ENCODE results near the gene PLEKHG5. TPM values are rescaled to one million over a fixed set of nuclear protein-coding genes. Genes with fewer than 3 reads are reported as not detected.

PLEKHG5 gene
- total RNA-seq, 4 donors from 2014 or later = 1.2 to 2.3 (median 1.6) TPM

- H3K27ac ChIP-seq = no peak overlapping the region
- peaks cover 4 to 10% (median 9%) of the 10 kb centered on the region in 3 donors for H3K27me3 ChIP-seq
- no peak for ATAC-seq
- H3K36me3 ChIP-seq = no peaks in the 10 kb centered on the region
- TF ChIP-seq, protein P1, sequence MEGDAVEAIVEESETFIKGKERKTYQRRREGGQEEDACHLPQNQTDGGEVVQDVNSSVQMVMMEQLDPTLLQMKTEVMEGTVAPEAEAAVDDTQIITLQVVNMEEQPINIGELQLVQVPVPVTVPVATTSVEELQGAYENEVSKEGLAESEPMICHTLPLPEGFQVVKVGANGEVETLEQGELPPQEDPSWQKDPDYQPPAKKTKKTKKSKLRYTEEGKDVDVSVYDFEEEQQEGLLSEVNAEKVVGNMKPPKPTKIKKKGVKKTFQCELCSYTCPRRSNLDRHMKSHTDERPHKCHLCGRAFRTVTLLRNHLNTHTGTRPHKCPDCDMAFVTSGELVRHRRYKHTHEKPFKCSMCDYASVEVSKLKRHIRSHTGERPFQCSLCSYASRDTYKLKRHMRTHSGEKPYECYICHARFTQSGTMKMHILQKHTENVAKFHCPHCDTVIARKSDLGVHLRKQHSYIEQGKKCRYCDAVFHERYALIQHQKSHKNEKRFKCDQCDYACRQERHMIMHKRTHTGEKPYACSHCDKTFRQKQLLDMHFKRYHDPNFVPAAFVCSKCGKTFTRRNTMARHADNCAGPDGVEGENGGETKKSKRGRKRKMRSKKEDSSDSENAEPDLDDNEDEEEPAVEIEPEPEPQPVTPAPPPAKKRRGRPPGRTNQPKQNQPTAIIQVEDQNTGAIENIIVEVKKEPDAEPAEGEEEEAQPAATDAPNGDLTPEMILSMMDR (IDR thresholded peaks at IDR 0.05 in 4 of 5, conservative IDR thresholded peaks at IDR 0.05 in 1 of 5) = no peak
- no peak for TF ChIP-seq POLR2A (IDR thresholded peaks at IDR 0.05)
- intact Hi-C loops (cut with DNase I; ENCODE audit: low total_unique reads) = no loop called here
- no peaks in the 10 kb centered on the region for H3K4me1 ChIP-seq
- no peaks in the 10 kb centered on the region for H3K9me3 ChIP-seq
- in situ Hi-C loops (cut with MboI; ENCODE audit: low sequenced_read_pairs in 4 of 4) = no loop called here
- DNase-seq = no peak
- no peak overlapping the region for H3K4me3 ChIP-seq
Observed at GRCh38 chr1:6466751-6467150, 24.7 kb downstream of the PLEKHG5 start.

- H3K36me3 ChIP-seq = no peaks in the 10 kb centered on the region
- no peak for DNase-seq
- H3K4me3 ChIP-seq = no peak within 1 kb of the TSS
- H3K9me3 ChIP-seq = no peaks in the 10 kb centered on the region
- intact Hi-C loops (cut with DNase I; ENCODE audit: low total_unique reads) (no loop called here), in situ Hi-C loops (cut with MboI; ENCODE audit: low sequenced_read_pairs in 4 of 4) (no loop called here)
- peaks cover 9 to 10% (median 9%) of the 10 kb centered on the region in 3 donors for H3K27me3 ChIP-seq
- H3K27ac ChIP-seq = no peak within 1 kb of the TSS
- H3K4me1 ChIP-seq = no peaks in the 10 kb centered on the region
- ATAC-seq = no peak
- TF ChIP-seq, protein P1 (IDR thresholded peaks at IDR 0.05 in 4 of 5, conservative IDR thresholded peaks at IDR 0.05 in 1 of 5) = no peak
- no peak for TF ChIP-seq POLR2A (IDR thresholded peaks at IDR 0.05)
Observed at GRCh38 chr1:6466023-6466422, 25.4 kb downstream of the PLEKHG5 start, which contains the start of gene TNFRSF25. TSS of gene TNFRSF25 (minus strand) at chr1:6466173. CDS start at chr1:6466107, 66 bp downstream.

DNA sequence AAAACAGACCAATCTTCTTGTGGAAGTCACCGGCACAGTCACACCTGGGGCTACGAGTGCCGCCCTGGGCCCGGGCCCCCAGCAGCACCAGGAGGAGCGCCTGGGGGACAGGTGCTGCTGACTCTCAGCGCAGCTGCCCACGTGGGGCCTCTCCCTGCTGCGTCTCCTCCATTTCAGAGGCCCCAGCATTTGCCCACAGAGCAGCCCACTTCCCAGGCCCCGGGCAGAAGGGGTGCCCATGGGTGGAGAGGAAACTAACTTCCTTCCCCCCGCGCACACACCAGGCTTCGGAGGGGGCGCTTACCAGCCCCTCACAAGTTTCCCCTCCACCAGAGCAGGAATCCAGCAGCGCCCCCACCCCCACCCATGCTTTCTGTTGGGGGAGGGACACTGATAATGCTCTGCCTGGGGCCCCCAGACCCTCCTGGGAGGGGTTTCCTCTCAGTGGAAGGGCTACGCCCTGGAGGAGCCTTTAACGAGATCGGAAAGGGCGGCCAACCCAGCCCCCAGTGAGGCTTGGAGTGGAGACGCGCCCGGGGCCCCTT is 25.9 kb downstream of the PLEKHG5 start:
- Histone ChIP-seq H3K36me3 (no peaks in the 10 kb centered on the region), H3K27me3 (peaks cover 13 to 14% (median 14%) of the 10 kb centered on the region in 3 donors), H3K4me3 (no peak overlapping the region), H3K4me1 (no peaks in the 10 kb centered on the region), H3K27ac (no peak overlapping the region), H3K9me3 (no peaks in the 10 kb centered on the region)
- ATAC-seq = no peak
- intact Hi-C loops (cut with DNase I; ENCODE audit: low total_unique reads) = no loop called here
- no peak for DNase-seq
- TF ChIP-seq, protein P1 (IDR thresholded peaks at IDR 0.05 in 4 of 5, conservative IDR thresholded peaks at IDR 0.05 in 1 of 5) = no peak
- TF ChIP-seq POLR2A (IDR thresholded peaks at IDR 0.05) = no peak
- in situ Hi-C loops (cut with MboI; ENCODE audit: low sequenced_read_pairs in 4 of 4) = no loop called here

GRCh38 chr1:6464915-6465314 is 26.6 kb downstream of the PLEKHG5 start:
- H3K9me3 ChIP-seq = no peaks in the 10 kb centered on the region
- no peak for DNase-seq
- H3K27me3 ChIP-seq = peaks cover 19 to 21% (median 20%) of the 10 kb centered on the region in 3 donors
- H3K4me1 ChIP-seq = no peaks in the 10 kb centered on the region
- H3K27ac ChIP-seq = no peak overlapping the region
- intact Hi-C loops (cut with DNase I; ENCODE audit: low total_unique reads) (no loop called here), in situ Hi-C loops (cut with MboI; ENCODE audit: low sequenced_read_pairs in 4 of 4) (no loop called here)
- ATAC-seq = no peak
- TF ChIP-seq, protein P1 (IDR thresholded peaks at IDR 0.05 in 4 of 5, conservative IDR thresholded peaks at IDR 0.05 in 1 of 5) = no peak
- TF ChIP-seq POLR2A (IDR thresholded peaks at IDR 0.05) = no peak
- H3K36me3 ChIP-seq = no peaks in the 10 kb centered on the region
- no peak overlapping the region for H3K4me3 ChIP-seq

- TF ChIP-seq, protein P1 (IDR thresholded peaks at IDR 0.05 in 4 of 5, conservative IDR thresholded peaks at IDR 0.05 in 1 of 5) = no peak
- no peak for TF ChIP-seq POLR2A (IDR thresholded peaks at IDR 0.05)
- ATAC-seq = no peak
- H3K27ac ChIP-seq = no peak overlapping the region
- DNase-seq = no peak
- H3K9me3 ChIP-seq = no peaks in the 10 kb centered on the region
- peaks cover 23 to 25% (median 24%) of the 10 kb centered on the region in 3 donors for H3K27me3 ChIP-seq
- in situ Hi-C loops (cut with MboI; ENCODE audit: low sequenced_read_pairs in 4 of 4) = no loop called here
- H3K4me1 ChIP-seq = no peaks in the 10 kb centered on the region
- H3K4me3 ChIP-seq = no peak overlapping the region
- H3K36me3 ChIP-seq = no peaks in the 10 kb centered on the region
- intact Hi-C loops (cut with DNase I; ENCODE audit: low total_unique reads) = no loop called here
Observed at GRCh38 chr1:6464514-6464836, 27.0 kb downstream of the PLEKHG5 start.
